ENCODE measurements around the gene CNTN4. TPM values are rescaled to one million over a fixed set of nuclear protein-coding genes. Genes with fewer than 3 reads are reported as not detected.

Gene CNTN4
- total and polyA plus RNA-seq, 2 donors (not counting 3 experiments of a cell fraction or from before 2014, with no cell fraction given) = not detected

GRCh38 chr3:2889736-2890135 lies 791.1 kb downstream of the CNTN4 start:
- Histone ChIP-seq H3K79me2 (ENCODE audit: control insufficient read depth, insufficient read depth, low read length) (no peaks in the 10 kb centered on the region), H3K36me3 (ENCODE audit: control insufficient read depth in 2 of 2, extremely low read depth in 1 of 2, insufficient read depth in 2 of 2, low read length in 2 of 2) (no peaks in the 10 kb centered on the region), H3K9me1 (replicated peaks; ENCODE audit: control insufficient read depth, extremely low read depth, insufficient read depth, low read length) (no peaks in the 10 kb centered on the region), H3K4me1 (ENCODE audit: control insufficient read depth, extremely low read depth, insufficient read depth, low read length) (no peaks in the 10 kb centered on the region), H3K4me2 (ENCODE audit: insufficient read depth, low read length) (no peak overlapping the region), H3K9me3 (replicated peaks; ENCODE audit: control insufficient read depth, insufficient read depth, low read length) (peaks cover 6% of the 10 kb centered on the region), H4K20me1 (replicated peaks; ENCODE audit: control insufficient read depth, extremely low read depth, insufficient read depth, low read length) (no peaks in the 10 kb centered on the region), H3K4me3 (replicated peaks in 1 of 3; ENCODE audit: insufficient read depth in 1 of 3, low read depth in 1 of 3, low read length in 3 of 3) (no peak overlapping the region), H3K27ac (ENCODE audit: insufficient read depth, low read depth, low read length) (no peak overlapping the region), H2AFZ (ENCODE audit: low read depth, low read length) (no peak overlapping the region), H3K27me3 (ENCODE audit: control insufficient read depth in 2 of 2, insufficient read depth in 2 of 2, low read length in 2 of 2) (no peaks in the 10 kb centered on the region), H3K9ac (replicated peaks; ENCODE audit: extremely low read depth, insufficient read depth, low read length) (no peak overlapping the region)
- intact Hi-C loops (cut with micrococcal nuclease) (no loop called here), dilution Hi-C loops (cut with MboI; ENCODE audit: extremely low pct_ligation_motif_present, low sequenced_read_pairs) (no loop called here)
- POLR2A ChIA-PET = no interaction called here
- DNase-seq (ENCODE audit: low read depth, low spot score) (no peak), FAIRE-seq (no peak)
- CTCF ChIA-PET = no interaction called here
- BruUV-seq (replicated peaks) = no TSS peak
- TF ChIP-seq EZH2 (IDR thresholded peaks at IDR 0.05; ENCODE audit: borderline replicate concordance, low read depth, low read length, severe bottlenecking) (no peak), MAX (IDR thresholded peaks at IDR 0.05; ENCODE audit: insufficient read depth, insufficient read length) (no peak), FOS (IDR thresholded peaks at IDR 0.05; ENCODE audit: borderline replicate concordance, insufficient read depth, low read length) (no peak)
- TF ChIP-seq, protein P1, sequence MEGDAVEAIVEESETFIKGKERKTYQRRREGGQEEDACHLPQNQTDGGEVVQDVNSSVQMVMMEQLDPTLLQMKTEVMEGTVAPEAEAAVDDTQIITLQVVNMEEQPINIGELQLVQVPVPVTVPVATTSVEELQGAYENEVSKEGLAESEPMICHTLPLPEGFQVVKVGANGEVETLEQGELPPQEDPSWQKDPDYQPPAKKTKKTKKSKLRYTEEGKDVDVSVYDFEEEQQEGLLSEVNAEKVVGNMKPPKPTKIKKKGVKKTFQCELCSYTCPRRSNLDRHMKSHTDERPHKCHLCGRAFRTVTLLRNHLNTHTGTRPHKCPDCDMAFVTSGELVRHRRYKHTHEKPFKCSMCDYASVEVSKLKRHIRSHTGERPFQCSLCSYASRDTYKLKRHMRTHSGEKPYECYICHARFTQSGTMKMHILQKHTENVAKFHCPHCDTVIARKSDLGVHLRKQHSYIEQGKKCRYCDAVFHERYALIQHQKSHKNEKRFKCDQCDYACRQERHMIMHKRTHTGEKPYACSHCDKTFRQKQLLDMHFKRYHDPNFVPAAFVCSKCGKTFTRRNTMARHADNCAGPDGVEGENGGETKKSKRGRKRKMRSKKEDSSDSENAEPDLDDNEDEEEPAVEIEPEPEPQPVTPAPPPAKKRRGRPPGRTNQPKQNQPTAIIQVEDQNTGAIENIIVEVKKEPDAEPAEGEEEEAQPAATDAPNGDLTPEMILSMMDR (IDR thresholded peaks at IDR 0.05; ENCODE audit: extremely low read depth in 1 of 2, insufficient read depth in 1 of 2, low read depth in 1 of 2, low read length in 2 of 2) = no peak

GRCh38 chr3:2896308-2896939 lies 797.8 kb downstream of the CNTN4 start:
- CTCF ChIA-PET = no interaction called here
- H3K9ac ChIP-seq (replicated peaks; ENCODE audit: extremely low read depth, insufficient read depth, low read length) = no peak overlapping the region
- H3K4me2 ChIP-seq (ENCODE audit: insufficient read depth, low read length) = no peak overlapping the region
- H2AFZ ChIP-seq (ENCODE audit: low read depth, low read length) = no peak overlapping the region
- no peak overlapping the region for H3K4me3 ChIP-seq (replicated peaks in 1 of 3; ENCODE audit: insufficient read depth in 1 of 3, low read depth in 1 of 3, low read length in 3 of 3)
- DNase-seq (ENCODE audit: low read depth, low spot score) (no peak), FAIRE-seq (no peak)
- no peaks in the 10 kb centered on the region for H3K79me2 ChIP-seq (ENCODE audit: control insufficient read depth, insufficient read depth, low read length)
- no peak overlapping the region for H3K27ac ChIP-seq (ENCODE audit: insufficient read depth, low read depth, low read length)
- dilution Hi-C loops (cut with MboI; ENCODE audit: extremely low pct_ligation_motif_present, low sequenced_read_pairs) = no loop called here
- no peak for TF ChIP-seq EZH2 (IDR thresholded peaks at IDR 0.05; ENCODE audit: borderline replicate concordance, low read depth, low read length, severe bottlenecking)
- TF ChIP-seq MYC (IDR thresholded peaks at IDR 0.05; ENCODE audit: low read depth, low read length) = no peak
- TF ChIP-seq, protein P1 (IDR thresholded peaks at IDR 0.05; ENCODE audit: extremely low read depth in 1 of 2, insufficient read depth in 1 of 2, low read depth in 1 of 2, low read length in 2 of 2) = no peak
- no peak for TF ChIP-seq JUN (IDR thresholded peaks at IDR 0.05; ENCODE audit: borderline replicate concordance, insufficient read depth, insufficient read length, low read depth)
- TF ChIP-seq MAX (IDR thresholded peaks at IDR 0.05; ENCODE audit: insufficient read depth, insufficient read length) = no peak
- no peak for TF ChIP-seq POLR2AphosphoS5 (IDR thresholded peaks at IDR 0.05; ENCODE audit: insufficient read depth, low read depth, low read length)
- no peak for TF ChIP-seq GATA2 (IDR thresholded peaks at IDR 0.05; ENCODE audit: insufficient read depth, insufficient read length, low read depth, low read length)
- no peak for TF ChIP-seq FOS (IDR thresholded peaks at IDR 0.05; ENCODE audit: borderline replicate concordance, insufficient read depth, low read length)
- H3K36me3 ChIP-seq (ENCODE audit: control insufficient read depth in 2 of 2, extremely low read depth in 1 of 2, insufficient read depth in 2 of 2, low read length in 2 of 2) = no peaks in the 10 kb centered on the region
- no peaks in the 10 kb centered on the region for H3K4me1 ChIP-seq (ENCODE audit: control insufficient read depth, extremely low read depth, insufficient read depth, low read length)
- H4K20me1 ChIP-seq (replicated peaks; ENCODE audit: control insufficient read depth, extremely low read depth, insufficient read depth, low read length) = no peaks in the 10 kb centered on the region
- peaks cover 4% of the 10 kb centered on the region for H3K9me3 ChIP-seq (replicated peaks; ENCODE audit: control insufficient read depth, insufficient read depth, low read length)
- BruUV-seq (replicated peaks) = no TSS peak
- POLR2A ChIA-PET = no interaction called here
- H3K9me1 ChIP-seq (replicated peaks; ENCODE audit: control insufficient read depth, extremely low read depth, insufficient read depth, low read length) = no peaks in the 10 kb centered on the region
- intact Hi-C loops (cut with micrococcal nuclease) = no loop called here
- no peaks in the 10 kb centered on the region for H3K27me3 ChIP-seq (ENCODE audit: control insufficient read depth in 2 of 2, insufficient read depth in 2 of 2, low read length in 2 of 2)

Measured in endothelial cell of umbilical vein (primary cell).